B cell (primary cell): ENCODE results near the gene CAP1.

Experiments
- CTCF ChIP-seq: fragments of 200-600 bp; IDR thresholded peaks from one replicate; pipeline ENCODE4 v1.8.0; 2022; ENCODE audit warnings: antibody characterized with exemption, mild to moderate bottlenecking
- EZH2 ChIP-seq: IDR thresholded peaks from 2 replicates; pipeline ENCODE4 v1.6.1; 2012; ENCODE audit warnings: borderline replicate concordance, low read depth, mild to moderate bottlenecking, moderate library complexity, low read length; ENCODE audit not compliant: insufficient read depth, poor library complexity, severe bottlenecking

GRCh38 chr1:40096977-40097782 lies 56.7 kb downstream of the CAP1 start, which contains the start of gene PPT1:
- peak; percentile 61 for TF ChIP-seq CTCF
- no peak for TF ChIP-seq EZH2
